PC-9 (cell line): ENCODE data around the gene MBNL1. TPM values are rescaled to one million over a fixed set of nuclear protein-coding genes. Genes with fewer than 3 reads are reported as not detected.

Experiments used
- BruUV-seq: library from RNA; stranded (reverse); fragments of 400-500 nt; replicated peaks from 2 replicates; lab custom pipeline; 2021; lab: Mats Ljungman, UMichigan
- CTCF ChIA-PET: fragments of 300-600 bp; sonication (Branson Sonifier 250); formaldehyde crosslinking; loops from one replicate; lab custom pipeline; 2022; ENCODE audit warnings: antibody characterized with exemption; lab: Charles Lee
- POLR2A ChIA-PET: fragments of 300-600 bp; sonication (Branson Sonifier 250); formaldehyde crosslinking; loops from one replicate; lab custom pipeline; 2022; ENCODE audit warnings: antibody characterized with exemption; ENCODE audit not compliant: unreplicated experiment; lab: Charles Lee
- DNase-seq, 2 experiments: peaks; one replicate each; pipeline versions ENCODE4 v3.0.0 to v3.0.0-alpha.2; 2015 to 2022; ENCODE audit warnings: mixed read lengths in 1 of 2
- H2AFZ ChIP-seq: fragments of 200-600 bp; sonication (generic); 2 replicates; pipeline ENCODE4 v1.8.1; 2017; ENCODE audit warnings: antibody characterized with exemption
- H3F3A ChIP-seq: fragments of 200-600 bp; sonication (generic); 2 replicates; pipeline ENCODE4 v1.8.1; 2017; ENCODE audit warnings: antibody characterized with exemption, mild to moderate bottlenecking, low read depth; ENCODE audit not compliant: insufficient read depth
- H3K27ac ChIP-seq: fragments of 200-600 bp; sonication (generic); 2 replicates; pipeline ENCODE4 v1.6.1; 2016; ENCODE audit warnings: mixed run types
- H3K27me3 ChIP-seq: fragments of 200-600 bp; sonication (generic); 2 replicates; pipeline ENCODE4 v1.6.1; 2016; ENCODE audit warnings: low read depth, mixed run types; ENCODE audit not compliant: insufficient read depth
- H3K36me3 ChIP-seq: fragments of 200-600 bp; sonication (generic); 2 replicates; pipeline ENCODE4 v1.6.1; 2016; ENCODE audit warnings: low read depth, mixed run types
- H3K4me1 ChIP-seq: fragments of 200-600 bp; sonication (generic); replicated peaks from 2 replicates; pipeline ENCODE4 v1.6.1; 2016; ENCODE audit warnings: mixed run types; ENCODE audit not compliant: insufficient read depth
- H3K4me2 ChIP-seq: fragments of 200-600 bp; sonication (generic); 2 replicates; pipeline ENCODE4 v1.6.1; 2017; ENCODE audit warnings: mixed run types
- H3K4me3 ChIP-seq: fragments of 200-600 bp; sonication (generic); 2 replicates; pipeline ENCODE4 v1.6.1; 2016; ENCODE audit warnings: mixed run types
- H3K79me2 ChIP-seq: fragments of 200-600 bp; sonication (generic); 2 replicates; pipeline ENCODE4 v1.6.1; 2017; ENCODE audit warnings: low read depth, mixed run types
- H3K9me2 ChIP-seq: fragments of 200-600 bp; sonication (generic); 2 replicates; pipeline ENCODE4 v1.8.1; 2017; ENCODE audit warnings: mild to moderate bottlenecking; ENCODE audit not compliant: insufficient read depth
- H3K9me3 ChIP-seq: fragments of 200-600 bp; sonication (generic); 2 replicates; pipeline ENCODE4 v1.8.1; 2016; ENCODE audit warnings: low read depth; ENCODE audit not compliant: insufficient read depth
- H4K20me1 ChIP-seq: fragments of 200-600 bp; sonication (generic); 2 replicates; pipeline ENCODE4 v1.8.1; 2017; ENCODE audit not compliant: insufficient read depth
- CTCF ChIP-seq: fragments of 200-600 bp; sonication (generic); conservative IDR thresholded peaks from 2 replicates; pipeline ENCODE4 v1.6.1; 2017; ENCODE audit warnings: mixed run types, antibody characterized with exemption, mild to moderate bottlenecking, moderate library complexity
- EZH2 ChIP-seq: fragments of 200-600 bp; sonication (generic); IDR thresholded peaks from 2 replicates; pipeline ENCODE4 v1.8.0; 2017; ENCODE audit warnings: antibody characterized with exemption, low read depth
- intact Hi-C: fragments of 100-400 bp; cut with micrococcal nuclease; formaldehyde crosslinking; loops from one replicate; pipeline ENCODE4 v1.10.0; 2022; ENCODE audit not compliant: unreplicated experiment
- total RNA-seq: library from RNA; stranded (reverse); gene quantifications from 2 replicates; pipeline ENCODE4 v1.2.3, GENCODE V29; 2021

MBNL1 gene
- total RNA-seq, 1 experiment from 2014 or later, result 176 TPM

GRCh38 chr3:152316318-152316717 is 47.6 kb downstream of the MBNL1 start:
- Histone ChIP-seq H2AFZ (no peak overlapping the region), H3K27ac (no peak overlapping the region), H3F3A (no peaks in the 10 kb centered on the region), H3K4me1 (no peaks in the 10 kb centered on the region), H3K79me2 (peaks cover 84% of the 10 kb centered on the region), H3K36me3 (peaks cover 5% of the 10 kb centered on the region; the same call in 1 of the 2 replicates), H3K27me3 (no peaks in the 10 kb centered on the region), H3K4me2 (no peak overlapping the region), H3K9me3 (0 out of 2 replicates have a peak, but pooled peaks cover 5% of the 10 kb centered on the region), H3K4me3 (no peak overlapping the region), H4K20me1 (0 out of 2 replicates have a peak, but pooled peaks cover 3% of the 10 kb centered on the region), H3K9me2 (0 out of 2 replicates have a peak, but pooled peaks cover 4% of the 10 kb centered on the region)
- BruUV-seq, result no TSS peak
- CTCF ChIA-PET, result no interaction called here
- peak in 1 of 2 experiments; percentile 13 for DNase-seq
- POLR2A ChIA-PET, result no interaction called here
- TF ChIP-seq EZH2, result no peak
- no peak for TF ChIP-seq CTCF
- intact Hi-C loops, result no loop called here

- no peak overlapping the region for H3K4me3 ChIP-seq
- ChIA-PET POLR2A (no interaction called here), CTCF (no interaction called here)
- BruUV-seq, result no TSS peak
- 0 out of 2 replicates have a peak, but pooled peaks cover 3% of the 10 kb centered on the region for H4K20me1 ChIP-seq
- H3K4me1 ChIP-seq, result no peaks in the 10 kb centered on the region
- TF ChIP-seq CTCF (no peak), EZH2 (no peak)
- H3K27me3 ChIP-seq, result no peaks in the 10 kb centered on the region
- intact Hi-C loops, result no loop called here
- H3K4me2 ChIP-seq, result no peak overlapping the region
- H3K27ac ChIP-seq, result no peak overlapping the region
- H3F3A ChIP-seq, result no peaks in the 10 kb centered on the region
- peaks cover 5% of the 10 kb centered on the region; the same call in 1 of the 2 replicates for H3K36me3 ChIP-seq
- peaks cover 89% of the 10 kb centered on the region for H3K79me2 ChIP-seq
- DNase-seq, result peak in 1 of 2 experiments; percentile 32
- H3K9me3 ChIP-seq, result no peaks in the 10 kb centered on the region
- 0 out of 2 replicates have a peak, but pooled peaks cover 4% of the 10 kb centered on the region for H3K9me2 ChIP-seq
- H2AFZ ChIP-seq, result no peak overlapping the region
Observed at GRCh38 chr3:152317184-152317583, 48.5 kb downstream of the MBNL1 start.

- H4K20me1 ChIP-seq, result no peaks in the 10 kb centered on the region
- peaks cover 5% of the 10 kb centered on the region; the same call in 1 of the 2 replicates for H3F3A ChIP-seq
- 0 out of 2 replicates have a peak, but pooled peaks cover 4% of the 10 kb centered on the region for H3K9me2 ChIP-seq
- TF ChIP-seq EZH2, result no peak
- H3K4me2 ChIP-seq, result no peak overlapping the region
- intact Hi-C loops, result no loop called here
- peaks cover 89% of the 10 kb centered on the region for H3K79me2 ChIP-seq
- no peaks in the 10 kb centered on the region for H3K36me3 ChIP-seq
- no peaks in the 10 kb centered on the region for H3K9me3 ChIP-seq
- H2AFZ ChIP-seq, result no peak overlapping the region
- no peak for DNase-seq
- H3K27me3 ChIP-seq, result no peaks in the 10 kb centered on the region
- CTCF ChIA-PET, result no interaction called here
- no peak overlapping the region for H3K4me3 ChIP-seq
- no peak overlapping the region for H3K27ac ChIP-seq
- no TSS peak for BruUV-seq
- POLR2A ChIA-PET, result interaction anchor here (0.6 kb wide), 1 partner anchor 13 kb away, joined by 4 read pairs; no protein-coding TSS in a partner anchor
- H3K4me1 ChIP-seq, result no peaks in the 10 kb centered on the region
Observed at GRCh38 chr3:152317956-152318355, 49.2 kb downstream of the MBNL1 start.
